ENCODE data around the gene MSI1.
"Not testable (repeated sequence)": the region's sequence is repeated elsewhere in the genome, so short reads cannot be mapped to it uniquely, and the experiment has no call there.

Gene MSI1

DNA sequence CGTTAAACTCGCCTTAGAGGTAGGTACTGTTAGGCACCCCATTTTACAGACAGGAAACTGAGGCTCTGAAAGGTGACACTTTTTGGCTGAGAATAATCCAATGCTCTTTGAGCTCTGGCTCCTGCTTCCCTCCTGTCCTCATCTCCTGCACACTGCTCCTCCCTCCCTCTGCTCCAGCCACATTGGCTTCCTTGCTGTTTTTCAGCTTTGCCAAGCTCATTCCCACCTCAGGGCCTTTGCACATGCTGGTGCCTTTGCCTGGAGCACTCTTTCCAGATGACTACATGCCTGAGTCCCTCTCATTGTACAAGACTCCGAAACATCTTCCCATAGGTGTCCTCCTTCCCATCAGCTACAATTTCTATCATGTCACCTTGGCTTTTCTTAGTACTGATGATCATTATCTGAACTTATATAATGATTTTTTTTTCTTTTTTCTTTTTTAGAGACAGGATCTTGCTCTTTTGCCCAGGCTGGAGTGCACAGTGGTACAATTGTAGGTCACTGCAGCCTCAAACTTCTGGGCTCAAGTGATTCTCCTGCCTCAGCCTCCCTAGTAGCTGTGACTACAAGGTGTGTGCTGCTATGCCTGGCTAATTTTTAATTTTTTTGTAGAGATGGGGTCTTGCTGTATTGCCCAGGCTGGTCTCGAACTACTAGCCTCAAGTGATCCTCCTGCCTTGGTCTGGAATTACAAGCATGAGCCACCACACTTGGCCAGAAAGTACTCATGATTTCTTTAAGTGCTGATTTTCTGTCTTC is 15.2 kb downstream of the MSI1 start:
- FAIRE-seq = no peak

DNA sequence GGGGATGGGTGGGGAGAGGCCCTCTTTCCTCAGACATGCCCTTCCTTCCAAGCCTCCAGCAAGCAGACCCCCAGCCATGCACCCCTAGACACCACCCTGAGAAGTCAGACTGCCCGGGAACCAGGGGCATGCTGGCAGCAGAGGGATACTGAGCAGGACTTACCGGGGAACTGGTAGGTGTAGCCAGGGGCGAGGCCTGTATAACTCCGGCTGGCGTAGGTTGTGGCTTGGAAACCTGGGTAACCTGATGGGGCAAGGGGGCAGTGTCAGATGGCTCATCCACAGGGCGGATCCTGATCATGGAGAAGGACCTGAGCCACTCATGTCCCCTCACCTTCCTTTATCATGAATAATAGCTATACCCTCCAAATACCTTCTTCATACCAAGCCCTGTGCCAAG is 15.8 kb downstream of the MSI1 start:
- FAIRE-seq = no peak

DNA sequence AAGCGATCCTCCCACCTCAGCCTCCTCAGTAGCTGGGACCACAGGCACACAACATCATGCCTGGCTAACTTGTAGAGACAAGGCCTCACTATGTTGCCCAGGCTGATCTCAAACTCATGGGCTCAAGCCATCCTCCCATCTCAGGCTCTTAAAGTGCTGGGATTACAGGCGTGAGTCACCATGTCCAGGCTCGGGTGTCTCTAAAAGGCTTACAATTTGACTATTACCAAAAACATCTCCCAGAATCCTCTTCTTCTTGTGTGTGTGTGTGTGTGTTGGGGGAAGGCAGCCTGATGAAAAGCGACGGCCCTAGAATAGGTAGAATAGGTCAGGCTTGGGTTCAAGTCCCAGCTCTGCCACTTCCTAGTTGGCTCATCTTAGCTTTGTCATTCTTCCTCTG is 16.8 kb downstream of the MSI1 start:
- FAIRE-seq = no peak

DNA sequence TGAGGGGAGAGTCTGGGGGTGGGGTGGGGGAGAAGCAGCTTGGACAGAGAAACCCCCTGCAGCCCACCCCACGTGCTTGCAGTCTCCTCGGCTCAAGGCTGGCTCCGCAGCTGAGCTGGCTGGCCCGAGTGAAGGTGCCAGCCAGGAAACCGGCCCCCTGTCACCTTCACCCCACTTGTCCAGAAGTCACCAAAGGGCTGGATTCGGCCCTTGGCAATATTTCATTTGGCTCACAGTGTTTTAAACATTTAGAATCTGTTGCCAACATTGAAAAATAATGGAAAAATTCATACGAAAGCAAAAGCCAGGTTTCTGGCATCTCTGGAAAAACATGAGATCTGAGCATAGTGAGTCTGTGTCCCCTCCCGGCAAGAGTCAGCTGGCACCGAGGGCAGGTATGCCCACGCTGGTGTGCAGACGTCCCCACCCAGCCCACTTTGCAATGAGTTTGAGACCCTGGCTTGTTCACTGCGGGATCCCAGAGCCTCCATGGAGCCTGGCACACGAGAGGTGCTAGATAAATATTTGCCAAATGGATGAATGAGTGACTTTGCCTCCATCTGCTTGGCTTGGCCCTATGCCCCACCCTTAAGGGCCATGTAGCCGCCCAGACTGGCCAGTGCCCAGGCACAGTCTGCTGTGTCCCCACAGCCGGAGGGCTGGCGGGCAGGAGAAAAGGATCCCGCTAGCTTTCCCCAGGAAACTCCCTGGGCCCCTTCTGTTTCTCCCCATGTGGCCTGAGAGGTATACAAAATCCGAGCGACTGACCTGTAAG is 18.2 kb downstream of the MSI1 start:
- no peak for FAIRE-seq

DNA sequence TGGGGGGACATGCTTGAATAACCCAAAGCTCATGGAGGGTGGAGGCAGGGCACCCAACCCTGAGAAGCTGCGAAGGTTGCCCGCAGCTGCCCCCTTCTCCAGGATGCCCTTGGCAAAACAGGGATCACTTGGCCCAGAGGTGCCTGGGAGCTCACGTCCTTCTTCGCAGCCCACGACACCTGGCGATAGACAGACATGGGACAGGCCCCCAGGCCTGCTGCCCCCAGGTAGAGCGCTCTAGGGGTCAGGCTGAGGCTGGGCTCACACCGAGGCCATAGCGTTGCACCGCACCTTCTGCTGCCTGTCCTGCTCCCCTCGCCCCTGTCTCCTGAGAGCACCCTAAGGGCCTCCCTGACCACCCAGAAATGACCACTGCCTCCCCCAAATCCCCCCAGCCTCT is 21.2 kb downstream of the MSI1 start:
- no peak for FAIRE-seq

DNA sequence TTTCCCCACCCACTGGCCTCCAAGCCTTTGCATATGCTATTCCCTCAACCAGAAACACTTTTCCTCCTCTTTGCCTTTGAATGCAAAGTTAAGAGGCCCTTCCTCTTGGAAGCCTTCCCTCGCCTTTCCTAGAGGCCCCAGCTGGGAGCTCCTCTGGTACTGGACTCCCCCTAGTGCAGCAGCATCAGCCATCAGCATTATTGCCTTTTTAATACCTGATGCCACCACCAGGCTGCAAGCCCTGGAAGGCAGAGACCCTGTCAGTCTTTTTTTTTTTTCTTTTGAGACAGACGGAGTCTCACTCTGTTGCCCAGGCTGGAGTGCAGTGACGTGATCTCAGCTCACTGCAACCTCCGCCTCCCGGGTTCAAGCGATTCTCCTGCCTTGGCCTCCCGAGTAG is 22.3 kb downstream of the MSI1 start:
- FAIRE-seq = no peak

DNA sequence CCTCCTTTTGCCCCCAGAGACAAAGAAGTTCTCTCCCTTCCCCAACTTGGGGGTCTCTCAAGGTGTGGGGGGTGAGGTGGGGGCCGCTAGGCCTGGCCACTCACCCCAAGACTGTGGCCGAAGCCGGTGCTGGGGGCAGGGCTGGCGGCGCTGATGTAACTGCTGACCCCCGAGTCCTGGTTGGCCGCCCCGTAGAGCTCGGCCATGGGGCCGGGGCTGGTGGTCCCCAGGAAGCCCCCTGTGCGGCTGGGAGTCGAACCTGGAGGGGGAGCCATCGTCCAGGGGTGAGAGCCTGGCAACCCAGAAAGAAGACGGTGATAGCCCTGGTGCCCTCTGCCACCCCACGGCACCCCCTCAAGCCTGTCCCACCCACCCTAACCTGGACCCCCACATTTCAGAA is 22.9 kb downstream of the MSI1 start:
- no peak for FAIRE-seq

DNA sequence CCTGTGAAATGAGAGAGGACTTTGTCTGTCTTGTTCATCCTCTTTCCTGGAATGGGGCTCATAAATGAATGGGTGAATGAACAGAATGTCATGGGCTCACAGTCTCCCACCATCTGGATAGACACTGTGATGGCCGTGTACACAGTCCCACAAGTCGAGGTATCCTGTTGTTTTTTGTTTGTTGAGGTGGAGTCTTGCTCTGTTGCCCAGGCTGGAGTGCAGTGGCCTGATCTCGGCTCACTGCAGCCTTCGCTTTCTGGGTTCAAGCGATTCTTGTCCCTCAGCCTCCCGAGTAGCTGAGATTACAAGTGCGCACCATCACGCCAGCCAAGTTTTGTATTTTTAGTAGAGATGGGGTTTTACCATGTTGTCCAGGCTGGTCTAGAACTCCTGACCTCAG is 25.3 kb downstream of the MSI1 start:
- FAIRE-seq = no peak

DNA sequence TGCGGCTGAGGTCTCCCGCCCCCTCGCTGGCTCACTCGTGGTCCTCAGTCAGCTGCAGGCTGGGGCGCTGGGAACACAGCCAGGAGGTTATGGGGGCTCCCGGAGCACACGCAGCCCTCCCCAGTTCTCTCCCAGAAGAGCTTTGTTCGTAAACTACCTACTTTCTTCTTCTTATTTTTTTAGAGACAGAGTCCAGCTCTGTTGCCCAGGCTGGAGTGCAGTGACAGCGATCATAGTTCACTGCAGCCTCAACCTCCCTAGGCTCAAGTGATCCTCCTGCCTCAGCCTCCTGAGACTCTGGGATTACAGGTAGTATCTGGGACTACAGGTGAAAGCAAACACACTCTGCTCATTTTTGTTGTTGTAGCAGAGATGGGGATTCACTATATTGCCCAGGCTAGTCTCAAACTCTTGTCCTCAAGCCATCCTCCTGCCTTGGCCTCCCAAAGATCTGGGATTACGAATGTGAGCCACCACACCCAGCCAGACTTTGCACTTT is 25.9 kb downstream of the MSI1 start:
- no peak for FAIRE-seq

DNA sequence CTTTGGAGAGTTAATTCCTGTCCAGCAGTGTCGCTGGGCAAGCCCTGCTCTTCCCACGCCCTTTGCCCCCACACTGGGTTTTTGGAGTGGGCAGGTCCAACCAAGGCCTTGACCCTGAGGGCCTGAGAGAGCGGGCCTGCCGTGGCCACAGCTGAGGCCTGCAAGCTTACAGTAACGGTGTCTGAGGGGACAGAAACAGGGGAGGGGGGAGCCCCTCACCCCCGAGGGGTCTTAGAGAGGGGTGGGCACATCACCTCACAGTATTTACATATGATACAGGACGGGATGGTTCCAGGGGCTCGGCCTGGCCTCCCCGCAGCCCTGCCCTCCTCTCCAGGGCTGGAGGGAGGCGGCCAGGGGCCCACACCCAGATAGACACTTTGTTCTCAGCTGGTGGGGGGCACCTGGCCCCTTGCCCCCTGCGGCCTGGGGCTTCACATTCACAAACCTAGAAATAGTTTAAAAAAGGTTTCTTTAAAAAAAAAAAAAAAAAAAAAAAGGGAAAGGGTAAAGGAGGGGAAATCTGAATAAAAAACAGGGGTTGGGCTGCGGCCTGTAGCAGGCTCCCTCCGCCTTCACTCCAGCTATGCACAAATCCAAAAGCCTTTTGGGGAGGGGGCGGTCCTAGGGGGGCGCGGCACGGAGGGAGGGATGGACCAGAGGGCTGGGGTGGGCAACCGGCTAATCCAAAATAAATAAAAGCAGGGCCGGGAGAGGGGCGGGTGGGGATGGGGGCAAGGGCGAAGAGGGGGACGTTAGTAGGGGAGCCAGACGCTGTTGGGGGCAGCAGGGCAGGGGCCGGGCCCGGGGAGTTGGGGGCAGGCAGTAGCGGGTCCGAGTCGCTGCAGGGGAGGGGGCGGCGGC is 26.6 kb downstream of the MSI1 start:
- no peak for FAIRE-seq

DNA sequence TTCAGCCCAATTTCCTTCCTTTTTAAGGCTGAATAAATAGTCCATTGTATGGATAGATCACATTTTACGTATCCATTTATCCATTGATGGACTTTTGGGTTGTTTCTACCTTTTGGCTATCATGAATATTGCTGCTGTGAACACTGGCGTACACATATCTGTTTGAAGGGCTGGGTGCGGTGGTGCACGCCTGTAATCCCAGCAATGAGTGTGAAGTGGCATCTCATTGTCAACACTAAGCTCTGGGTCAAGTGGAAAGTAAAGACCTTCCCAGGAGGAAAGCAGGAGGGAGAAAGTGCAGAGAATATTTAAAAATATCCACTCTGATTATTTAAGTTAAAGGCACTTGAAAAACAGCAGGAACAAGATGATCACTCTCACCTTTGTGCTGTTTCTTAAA is 29.7 kb downstream of the MSI1 start:
- no peak for FAIRE-seq

DNA sequence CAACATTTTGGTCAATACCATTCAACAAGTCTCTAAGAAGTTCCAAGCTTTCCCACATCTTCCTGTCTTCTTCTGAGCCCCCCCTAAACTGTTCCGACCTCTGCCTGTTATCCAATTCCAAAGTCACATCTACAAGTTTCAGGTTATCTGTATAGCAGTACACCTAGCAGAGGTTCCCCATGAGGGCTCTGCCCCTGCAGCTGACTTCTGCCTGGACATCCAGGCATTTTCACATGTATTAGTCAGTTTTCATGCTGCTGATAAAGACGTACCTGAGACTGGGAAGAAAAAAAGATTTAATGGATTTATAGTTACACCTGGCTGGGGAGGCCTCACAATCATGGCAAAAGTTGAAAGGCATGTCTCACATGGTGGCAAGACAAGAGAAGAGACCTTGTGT is 31.2 kb downstream of the MSI1 start:
- FAIRE-seq = no peak

DNA sequence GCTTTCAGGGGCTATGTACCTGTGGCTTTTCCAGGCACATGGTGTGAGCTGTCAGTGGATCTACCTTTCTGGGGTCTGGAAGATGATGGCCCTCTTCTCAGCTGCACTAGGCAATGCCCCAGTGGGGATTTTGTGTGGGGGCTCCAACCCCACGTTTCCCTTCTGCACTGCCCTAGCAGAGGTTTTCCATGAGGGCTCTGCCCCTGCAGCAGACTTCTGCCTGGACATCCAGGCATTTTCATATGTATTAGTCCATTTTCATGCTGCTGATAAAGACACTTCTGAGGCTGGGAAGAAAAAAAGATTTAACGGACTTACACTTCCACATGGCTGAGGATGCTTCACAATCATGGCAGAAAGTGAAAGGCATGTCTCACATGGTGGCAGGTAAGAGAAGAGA is 32.6 kb downstream of the MSI1 start:
- not testable (repeated sequence) for FAIRE-seq

DNA sequence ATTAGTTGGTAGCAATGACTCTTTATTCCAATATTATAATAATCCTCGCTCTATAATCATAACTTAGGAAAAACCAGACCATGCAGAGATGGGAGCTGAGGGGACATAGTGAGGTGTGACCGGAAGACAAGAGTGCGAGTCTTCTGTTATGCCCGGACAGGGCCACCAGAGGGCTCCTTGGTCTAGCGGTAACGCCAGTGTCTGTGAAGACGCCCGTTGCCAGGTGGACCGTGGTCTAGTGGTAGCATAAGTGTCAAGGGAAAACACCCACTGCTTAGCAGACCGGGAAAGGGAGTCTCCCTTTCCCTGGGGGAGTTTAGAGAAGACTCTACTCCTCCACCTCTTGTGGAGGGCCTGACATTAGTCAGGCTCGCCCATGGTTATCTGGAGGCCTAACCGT is 33.5 kb downstream of the MSI1 start:
- FAIRE-seq = not testable (repeated sequence)

DNA sequence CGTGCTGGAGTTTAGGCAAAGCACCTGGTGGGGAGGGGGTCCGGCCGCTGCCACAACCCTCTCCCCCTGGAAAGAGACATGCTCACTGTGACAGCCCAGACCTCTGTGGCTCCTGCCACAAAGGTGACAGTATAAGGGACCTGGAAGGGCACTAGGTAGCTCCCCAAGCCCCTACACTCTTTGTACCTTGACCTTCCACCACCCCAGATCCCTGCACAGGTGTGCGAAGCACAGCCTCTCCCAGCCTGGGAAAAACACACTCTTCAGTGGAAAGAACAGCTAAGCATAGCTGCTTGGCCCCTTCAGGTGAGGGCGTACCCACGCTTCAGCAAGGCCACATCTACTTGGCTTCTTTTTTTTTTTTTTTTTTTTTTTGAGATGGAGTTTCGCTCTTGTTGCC is 36.4 kb downstream of the MSI1 start:
- no peak for FAIRE-seq

DNA sequence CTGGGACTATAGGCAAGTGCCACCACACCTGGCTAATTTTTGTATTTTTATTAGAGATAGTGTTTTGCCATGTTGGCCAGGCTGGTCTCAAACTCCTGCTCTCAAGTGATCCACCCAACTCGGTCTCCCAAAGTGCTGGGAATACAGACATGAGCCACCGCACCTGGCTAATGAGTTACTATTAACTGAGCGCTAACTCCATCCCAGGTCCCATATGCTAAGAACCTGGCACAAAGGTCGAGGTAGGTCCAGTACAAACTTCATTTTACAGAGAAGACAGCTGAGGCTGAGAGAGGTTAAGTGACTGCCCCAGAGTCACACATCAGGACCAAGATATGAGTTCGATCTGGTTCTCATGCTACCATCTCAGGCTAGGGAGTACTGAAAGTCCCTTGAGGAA is 36.9 kb downstream of the MSI1 start:
- no peak for FAIRE-seq

DNA sequence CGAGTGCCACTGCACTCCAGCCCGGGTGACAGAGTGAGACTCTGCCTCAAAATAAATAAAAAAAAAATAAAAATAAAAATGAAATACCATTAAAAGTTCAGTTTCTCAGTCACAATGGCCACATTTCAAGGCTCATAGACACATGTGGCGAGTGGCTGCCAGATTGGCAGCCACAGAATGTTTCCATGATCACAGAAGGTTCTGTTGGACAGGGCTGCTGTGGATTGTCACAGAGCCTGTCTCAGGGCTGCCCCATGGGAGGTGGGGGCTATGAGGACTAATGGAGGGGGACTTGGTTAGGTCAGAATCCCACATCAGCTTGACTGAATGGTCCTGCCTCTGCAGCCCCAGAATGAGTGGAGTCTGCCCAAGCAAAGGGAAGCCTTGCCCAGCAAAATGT is 37.6 kb downstream of the MSI1 start:
- FAIRE-seq = no peak

DNA sequence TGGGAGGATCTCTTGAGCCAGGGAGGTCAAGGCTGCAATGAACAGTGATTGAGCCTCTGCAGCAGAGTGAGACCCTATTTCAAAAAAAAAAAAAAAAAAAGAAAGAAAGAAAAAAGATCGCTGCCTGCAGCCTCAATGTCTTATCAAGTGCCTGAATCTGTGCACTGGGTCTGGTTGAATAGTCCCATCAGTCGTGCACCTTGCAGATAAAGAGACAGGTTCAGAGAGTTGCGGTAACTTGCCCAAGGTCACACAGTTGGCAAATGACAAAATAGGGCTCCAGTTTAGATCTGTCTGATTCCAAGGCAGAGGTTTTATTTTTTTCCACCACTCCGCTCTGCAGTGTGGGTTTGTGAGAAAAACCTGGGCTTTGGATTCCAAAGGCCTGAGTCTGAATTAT is 40.7 kb downstream of the MSI1 start:
- FAIRE-seq = no peak

DNA sequence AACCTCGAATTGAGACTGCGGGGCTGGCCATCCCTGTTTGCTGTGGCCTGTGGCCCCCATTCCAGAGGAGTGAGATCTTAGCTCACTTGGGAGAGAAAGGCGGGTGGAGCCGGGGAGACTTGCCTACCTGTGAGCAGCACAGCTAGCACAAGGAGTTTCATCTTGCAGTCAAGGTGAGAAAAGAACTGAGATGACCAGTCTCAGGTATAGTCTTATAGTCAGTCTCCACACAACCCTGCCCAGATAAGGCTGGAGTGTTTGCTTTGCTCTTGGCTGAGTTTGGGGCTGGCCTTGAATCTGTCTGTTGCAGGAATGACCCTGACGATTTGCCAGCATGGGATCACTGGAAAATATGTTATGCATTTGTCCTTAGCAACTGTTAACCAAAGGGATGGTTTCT is 41.4 kb downstream of the MSI1 start, which contains the start of gene PLA2G1B:
Gene PLA2G1B, minus strand, starts transcription at position 187 of the 400 bp plus-strand sequence. Its CDS starts 26 bp downstream, at position 161.
- FAIRE-seq = no peak

DNA sequence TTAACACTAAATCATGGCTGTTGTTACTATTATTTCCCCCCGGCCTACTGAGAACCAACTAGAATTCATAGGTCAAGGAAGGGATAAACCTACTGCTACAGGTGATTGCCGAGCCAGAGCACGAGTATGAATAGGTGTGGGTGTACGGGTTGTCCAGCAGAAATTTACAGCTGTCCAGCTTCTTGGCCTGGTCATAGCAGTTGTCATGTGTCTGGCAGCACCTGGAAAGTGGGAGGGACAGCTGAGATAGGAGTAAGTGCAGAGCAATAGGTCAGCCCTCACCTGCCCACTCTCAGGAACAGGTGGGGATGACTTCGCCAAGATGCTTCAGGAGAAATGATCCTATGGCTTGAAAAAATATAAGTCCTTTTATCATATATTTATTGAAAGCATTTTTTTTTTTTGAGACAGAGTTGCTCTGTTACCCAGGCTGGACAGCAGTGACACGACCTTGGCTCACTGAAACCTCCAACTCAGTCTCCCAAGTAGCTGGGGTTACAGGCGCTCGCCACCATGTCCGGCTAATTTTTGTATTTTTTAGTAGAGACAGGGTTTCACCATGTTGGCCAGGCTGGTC is 44.0 kb downstream of the MSI1 start:
- no peak for FAIRE-seq

DNA sequence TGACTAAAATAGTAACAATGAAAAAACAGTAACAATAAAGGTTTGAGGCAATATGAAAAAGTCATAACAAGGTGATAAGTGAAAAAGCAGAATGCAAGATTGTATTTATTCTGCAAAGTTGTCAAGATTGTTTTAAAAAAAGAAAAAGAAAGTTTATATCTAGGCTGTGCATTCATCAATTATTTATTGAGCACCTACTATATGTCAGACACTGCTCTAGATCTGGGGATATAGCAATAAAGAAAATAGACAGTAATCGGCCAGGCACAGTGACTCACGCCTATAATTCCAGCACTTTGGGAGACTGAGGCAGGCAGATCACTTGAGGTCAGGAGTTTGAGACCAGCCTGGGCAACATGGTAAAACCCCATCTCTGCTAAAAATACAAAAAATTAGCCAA is 45.2 kb downstream of the MSI1 start:
- no peak for FAIRE-seq

DNA sequence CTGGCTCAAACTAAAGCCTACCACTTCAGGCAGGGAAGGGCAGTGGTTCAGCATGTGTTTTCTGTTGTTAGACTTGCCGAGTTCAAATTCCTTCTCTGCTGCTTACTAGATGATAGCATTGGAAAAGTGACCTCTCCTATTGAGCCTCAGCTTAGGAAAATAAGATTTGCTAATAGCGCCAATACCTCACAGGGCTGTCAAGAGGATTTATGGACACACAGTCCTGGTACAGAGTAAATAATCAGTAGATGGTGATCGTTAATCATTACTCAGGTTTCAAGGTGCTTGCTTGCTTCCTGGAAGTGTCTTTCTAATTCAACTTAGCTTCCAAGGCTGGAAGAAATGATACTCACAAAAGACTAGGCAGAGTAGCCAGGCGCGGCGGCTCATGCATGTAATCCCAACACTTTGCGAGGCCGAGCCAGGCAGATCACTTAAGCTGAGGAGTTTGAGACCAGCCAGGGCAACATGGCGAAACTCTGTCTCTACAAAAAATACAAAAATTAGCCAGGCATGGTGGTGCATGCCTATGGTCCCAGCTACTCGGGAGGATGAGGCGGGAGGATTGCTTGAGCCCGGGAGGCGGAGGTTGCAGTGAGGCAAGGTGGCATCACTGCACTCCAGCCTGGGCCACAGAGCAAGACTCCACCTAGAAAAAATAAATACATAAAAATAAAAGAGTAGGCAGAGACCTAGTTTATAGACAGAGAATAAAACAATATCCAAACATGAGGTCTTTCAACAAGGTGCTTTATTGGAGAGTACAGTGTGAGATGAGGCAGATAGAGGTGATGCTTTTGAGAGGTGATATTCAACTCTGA is 47.4 kb downstream of the MSI1 start:
- no peak for FAIRE-seq

Measured in colon (tissue), 2 donors.